GM23338 (cell line): Measurements from ENCODE around the gene TTC28. TPM values are rescaled to one million over a fixed set of nuclear protein-coding genes. Genes with fewer than 3 reads are reported as not detected.

Source experiments
- ATAC-seq: fragments of 200-7000 bp; cut with Tn5 transposase; 3 replicates; pipeline ENCODE4 v1.9.1; 2020
- DNase-seq: peaks from one replicate; pipeline ENCODE4 v3.0.0-alpha.2; 2015; ENCODE audit warnings: low spot score
- H2AFZ ChIP-seq: fragments of 200-600 bp; sonication (generic); 2 replicates; pipeline ENCODE4 v1.8.0; 2016; ENCODE audit warnings: antibody characterized with exemption, mild to moderate bottlenecking, moderate library complexity
- H3F3A ChIP-seq: fragments of 200-600 bp; sonication (generic); replicated peaks from 2 replicates; pipeline ENCODE4 v1.8.0; 2017; ENCODE audit warnings: antibody characterized with exemption, mixed run types, low read depth
- H3K27ac ChIP-seq: fragments of 200-600 bp; sonication (generic); 2 replicates; pipeline ENCODE4 v1.6.1; 2016; ENCODE audit warnings: low read depth
- H3K27me3 ChIP-seq: fragments of 200-600 bp; sonication (generic); 2 replicates; pipeline ENCODE4 v1.8.0; 2016; ENCODE audit warnings: mild to moderate bottlenecking, mixed run types, moderate library complexity; ENCODE audit not compliant: insufficient read depth
- H3K36me3 ChIP-seq: fragments of 200-600 bp; sonication (generic); 2 replicates; pipeline ENCODE4 v1.8.0; 2016; ENCODE audit warnings: mild to moderate bottlenecking; ENCODE audit not compliant: insufficient read depth
- H3K4me1 ChIP-seq: fragments of 200-600 bp; sonication (generic); 2 replicates; pipeline ENCODE4 v1.8.0; 2016; ENCODE audit warnings: mild to moderate bottlenecking, moderate library complexity; ENCODE audit not compliant: insufficient read depth
- H3K4me2 ChIP-seq: fragments of 200-600 bp; sonication (generic); 2 replicates; pipeline ENCODE4 v1.7.1; 2017; ENCODE audit warnings: mixed run types
- H3K4me3 ChIP-seq: fragments of 200-600 bp; sonication (generic); 2 replicates; pipeline ENCODE4 v1.6.1; 2016; ENCODE audit warnings: mixed run types
- H3K79me2 ChIP-seq: fragments of 200-600 bp; sonication (generic); replicated peaks from 2 replicates; pipeline ENCODE4 v1.8.0; 2017; ENCODE audit warnings: mild to moderate bottlenecking; ENCODE audit not compliant: insufficient read depth
- H3K9me2 ChIP-seq: fragments of 200-600 bp; sonication (generic); 2 replicates; pipeline ENCODE4 v1.8.0; 2017; ENCODE audit not compliant: insufficient read depth
- H4K20me1 ChIP-seq: fragments of 200-600 bp; sonication (generic); replicated peaks from 2 replicates; pipeline ENCODE4 v1.8.0; 2017; ENCODE audit warnings: mild to moderate bottlenecking; ENCODE audit not compliant: insufficient read depth
- H3K27ac Mint-ChIP-seq: 2 replicates; pipeline ENCODE4 v1.8.0; 2020; ENCODE audit warnings: inconsistent platforms, mild to moderate bottlenecking, moderate library complexity, mixed read lengths
- H3K27me3 Mint-ChIP-seq: 3 replicates; pipeline ENCODE4 v1.8.0; 2022; ENCODE audit warnings: low read depth, mild to moderate bottlenecking, moderate library complexity, mixed read lengths, inconsistent platforms; ENCODE audit not compliant: insufficient read depth, poor library complexity
- H3K36me3 Mint-ChIP-seq: 3 replicates; pipeline ENCODE4 v1.8.0; 2021; ENCODE audit warnings: low read depth, mild to moderate bottlenecking, inconsistent platforms, moderate library complexity, mixed read lengths
- H3K4me1 Mint-ChIP-seq: 3 replicates; pipeline ENCODE4 v1.8.0; 2020; ENCODE audit warnings: mild to moderate bottlenecking, inconsistent platforms, mixed read lengths
- H3K4me3 Mint-ChIP-seq: 3 replicates; pipeline ENCODE4 v1.8.0; 2021; ENCODE audit warnings: moderate library complexity, mild to moderate bottlenecking, inconsistent platforms, mixed read lengths
- H3K9me3 Mint-ChIP-seq: 3 replicates; pipeline ENCODE4 v1.8.0; 2020; ENCODE audit warnings: moderate library complexity, mild to moderate bottlenecking, inconsistent platforms, mixed read lengths
- CREB1 ChIP-seq: fragments of 250-450 bp; sonication (Bioruptor Pico); IDR thresholded peaks from 2 replicates; pipeline ENCODE4 v1.5.0; 2020; ENCODE audit warnings: low read depth, mild to moderate bottlenecking, moderate library complexity
- EZH2phosphoT487 ChIP-seq: fragments of 200-600 bp; sonication (generic); IDR thresholded peaks from one replicate; pipeline ENCODE4 v1.8.1; 2018; ENCODE audit warnings: antibody characterized with exemption; ENCODE audit not compliant: unreplicated experiment
- JUNB ChIP-seq: IDR thresholded peaks from one replicate; pipeline ENCODE4 v1.6.1; 2016; ENCODE audit warnings: antibody characterized with exemption; ENCODE audit not compliant: unreplicated experiment
- POLR2AphosphoS5 ChIP-seq: IDR thresholded peaks from 2 replicates; pipeline ENCODE4 v1.6.1; 2016; ENCODE audit warnings: antibody characterized with exemption, low read depth
- ZNF114 ChIP-seq: fragments of 250-450 bp; sonication (Bioruptor Pico); IDR thresholded peaks from 2 replicates; pipeline ENCODE4 v1.5.0; 2020; ENCODE audit warnings: mild to moderate bottlenecking, moderate library complexity
- ZNF331 ChIP-seq: fragments of 250-450 bp; sonication (Bioruptor Pico); IDR thresholded peaks from 2 replicates; pipeline ENCODE4 v1.5.0; 2020; ENCODE audit warnings: low read depth, mild to moderate bottlenecking, moderate library complexity
- polyA plus RNA-seq: library from polyadenylated mRNA; unstranded; fragments of >200 nt; fragmentation: Nextera tagmentation; extraction: Ambion mirVana; gene quantifications from 2 replicates; pipeline ENCODE4 v1.2.1, GENCODE V29; 2016
- total RNA-seq: library from RNA; depleted of rRNA; stranded (reverse); fragments of >200 nt; shearing (Covaris generic); gene quantifications from 2 replicates; pipeline ENCODE4 v1.2.3, GENCODE V29; 2014
- TF ChIP-seq, protein P1 (sequence below): fragments of 250-450 bp; sonication (Bioruptor Pico); IDR thresholded peaks from 2 replicates; pipeline ENCODE4 v1.5.0; 2020; ENCODE audit warnings: mild to moderate bottlenecking, moderate library complexity
- TF ChIP-seq, protein P2 (sequence below): IDR thresholded peaks from one replicate; pipeline ENCODE4 v1.6.1; 2018; ENCODE audit warnings: antibody characterized with exemption; ENCODE audit not compliant: unreplicated experiment

The TTC28 gene
- total and polyA plus RNA-seq, 2 experiments from 2014 or later: 4.5 to 16.1 TPM

DNA sequence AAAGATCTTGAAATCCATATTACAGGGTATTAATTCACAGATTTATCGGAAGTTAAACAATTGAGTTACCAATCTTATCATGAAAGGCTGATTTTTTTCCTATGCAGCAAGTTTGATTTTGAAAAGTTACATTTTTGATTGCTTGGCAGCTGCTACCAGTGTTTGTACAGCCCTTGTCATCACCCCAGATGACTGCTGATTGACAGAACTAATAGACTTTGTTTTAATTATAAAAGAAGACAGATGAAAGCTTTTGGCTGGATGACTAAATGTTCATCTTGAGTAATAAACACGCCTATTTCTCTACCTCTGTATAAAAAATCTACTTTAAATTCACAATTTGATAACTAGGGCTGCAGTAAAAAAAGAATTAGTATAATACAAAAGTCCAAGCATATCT, 259.7 kb downstream of the TTC28 start:
- no peaks in the 10 kb centered on the region for H3K79me2 ChIP-seq
- Mint-ChIP-seq H3K9me3 (no peaks in the 10 kb centered on the region), H3K27me3 (no peaks in the 10 kb centered on the region), H3K36me3 (no peaks in the 10 kb centered on the region), H3K4me3 (no peak overlapping the region), H3K27ac (no peak overlapping the region), H3K4me1 (peaks cover 20% of the 10 kb centered on the region; the same call in 2 of the 3 replicates)
- TF ChIP-seq ZNF114 (CRISPR knock-in tag): no peak
- H4K20me1 ChIP-seq: no peaks in the 10 kb centered on the region
- H3K36me3 ChIP-seq: no peaks in the 10 kb centered on the region
- H3F3A ChIP-seq: no peaks in the 10 kb centered on the region
- ATAC-seq (no peak), DNase-seq (no peak)
- H3K4me3 ChIP-seq: no peak overlapping the region
- H3K9me2 ChIP-seq: no peaks in the 10 kb centered on the region
- no peak overlapping the region for H3K27ac ChIP-seq
- H3K4me1 ChIP-seq: peaks cover 11% of the 10 kb centered on the region
- no peak overlapping the region for H2AFZ ChIP-seq
- no peaks in the 10 kb centered on the region for H3K27me3 ChIP-seq
- H3K4me2 ChIP-seq: no peak overlapping the region

DNA sequence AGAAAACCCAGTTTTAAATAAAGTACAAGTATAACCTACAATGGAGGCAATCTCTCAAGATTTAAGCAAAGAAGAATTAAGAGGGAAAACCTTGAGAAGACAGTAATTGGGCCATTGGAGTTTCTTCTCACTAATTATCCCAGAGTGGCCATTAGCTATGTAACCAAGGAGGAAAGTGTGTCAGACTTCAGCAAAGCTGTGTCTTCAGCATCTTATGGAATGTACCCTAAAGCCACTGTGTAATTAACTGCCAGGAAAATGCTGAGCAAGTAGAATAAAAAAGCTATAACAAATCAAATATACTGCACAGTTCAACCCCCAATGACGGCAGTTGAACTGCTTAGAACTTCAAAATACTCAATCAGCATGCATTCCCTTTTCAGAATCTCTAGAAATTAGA, 261.6 kb downstream of the TTC28 start:
- H3K4me3 Mint-ChIP-seq: no peak overlapping the region
- Histone ChIP-seq H3F3A (no peaks in the 10 kb centered on the region), H3K4me1 (peaks cover 4% of the 10 kb centered on the region; the same call in 1 of the 2 replicates), H4K20me1 (no peaks in the 10 kb centered on the region), H2AFZ (no peak overlapping the region), H3K27ac (no peak overlapping the region), H3K4me2 (no peak overlapping the region), H3K4me3 (no peak overlapping the region), H3K27me3 (no peaks in the 10 kb centered on the region), H3K9me2 (no peaks in the 10 kb centered on the region), H3K79me2 (no peaks in the 10 kb centered on the region), H3K36me3 (no peaks in the 10 kb centered on the region)
- H3K27me3 Mint-ChIP-seq: no peaks in the 10 kb centered on the region
- H3K4me1 Mint-ChIP-seq: peaks cover 13% of the 10 kb centered on the region; the same call in 2 of the 3 replicates
- no peaks in the 10 kb centered on the region for H3K9me3 Mint-ChIP-seq
- DNase-seq (no peak), ATAC-seq (no peak)
- no peak overlapping the region for H3K27ac Mint-ChIP-seq
- H3K36me3 Mint-ChIP-seq: no peaks in the 10 kb centered on the region
- TF ChIP-seq POLR2AphosphoS5 (no peak), JUNB (no peak), EZH2phosphoT487 (no peak), CREB1 (CRISPR knock-in tag) (no peak), ZNF114 (CRISPR knock-in tag) (no peak), ZNF331 (CRISPR knock-in tag) (no peak)
- TF ChIP-seq, protein P1, sequence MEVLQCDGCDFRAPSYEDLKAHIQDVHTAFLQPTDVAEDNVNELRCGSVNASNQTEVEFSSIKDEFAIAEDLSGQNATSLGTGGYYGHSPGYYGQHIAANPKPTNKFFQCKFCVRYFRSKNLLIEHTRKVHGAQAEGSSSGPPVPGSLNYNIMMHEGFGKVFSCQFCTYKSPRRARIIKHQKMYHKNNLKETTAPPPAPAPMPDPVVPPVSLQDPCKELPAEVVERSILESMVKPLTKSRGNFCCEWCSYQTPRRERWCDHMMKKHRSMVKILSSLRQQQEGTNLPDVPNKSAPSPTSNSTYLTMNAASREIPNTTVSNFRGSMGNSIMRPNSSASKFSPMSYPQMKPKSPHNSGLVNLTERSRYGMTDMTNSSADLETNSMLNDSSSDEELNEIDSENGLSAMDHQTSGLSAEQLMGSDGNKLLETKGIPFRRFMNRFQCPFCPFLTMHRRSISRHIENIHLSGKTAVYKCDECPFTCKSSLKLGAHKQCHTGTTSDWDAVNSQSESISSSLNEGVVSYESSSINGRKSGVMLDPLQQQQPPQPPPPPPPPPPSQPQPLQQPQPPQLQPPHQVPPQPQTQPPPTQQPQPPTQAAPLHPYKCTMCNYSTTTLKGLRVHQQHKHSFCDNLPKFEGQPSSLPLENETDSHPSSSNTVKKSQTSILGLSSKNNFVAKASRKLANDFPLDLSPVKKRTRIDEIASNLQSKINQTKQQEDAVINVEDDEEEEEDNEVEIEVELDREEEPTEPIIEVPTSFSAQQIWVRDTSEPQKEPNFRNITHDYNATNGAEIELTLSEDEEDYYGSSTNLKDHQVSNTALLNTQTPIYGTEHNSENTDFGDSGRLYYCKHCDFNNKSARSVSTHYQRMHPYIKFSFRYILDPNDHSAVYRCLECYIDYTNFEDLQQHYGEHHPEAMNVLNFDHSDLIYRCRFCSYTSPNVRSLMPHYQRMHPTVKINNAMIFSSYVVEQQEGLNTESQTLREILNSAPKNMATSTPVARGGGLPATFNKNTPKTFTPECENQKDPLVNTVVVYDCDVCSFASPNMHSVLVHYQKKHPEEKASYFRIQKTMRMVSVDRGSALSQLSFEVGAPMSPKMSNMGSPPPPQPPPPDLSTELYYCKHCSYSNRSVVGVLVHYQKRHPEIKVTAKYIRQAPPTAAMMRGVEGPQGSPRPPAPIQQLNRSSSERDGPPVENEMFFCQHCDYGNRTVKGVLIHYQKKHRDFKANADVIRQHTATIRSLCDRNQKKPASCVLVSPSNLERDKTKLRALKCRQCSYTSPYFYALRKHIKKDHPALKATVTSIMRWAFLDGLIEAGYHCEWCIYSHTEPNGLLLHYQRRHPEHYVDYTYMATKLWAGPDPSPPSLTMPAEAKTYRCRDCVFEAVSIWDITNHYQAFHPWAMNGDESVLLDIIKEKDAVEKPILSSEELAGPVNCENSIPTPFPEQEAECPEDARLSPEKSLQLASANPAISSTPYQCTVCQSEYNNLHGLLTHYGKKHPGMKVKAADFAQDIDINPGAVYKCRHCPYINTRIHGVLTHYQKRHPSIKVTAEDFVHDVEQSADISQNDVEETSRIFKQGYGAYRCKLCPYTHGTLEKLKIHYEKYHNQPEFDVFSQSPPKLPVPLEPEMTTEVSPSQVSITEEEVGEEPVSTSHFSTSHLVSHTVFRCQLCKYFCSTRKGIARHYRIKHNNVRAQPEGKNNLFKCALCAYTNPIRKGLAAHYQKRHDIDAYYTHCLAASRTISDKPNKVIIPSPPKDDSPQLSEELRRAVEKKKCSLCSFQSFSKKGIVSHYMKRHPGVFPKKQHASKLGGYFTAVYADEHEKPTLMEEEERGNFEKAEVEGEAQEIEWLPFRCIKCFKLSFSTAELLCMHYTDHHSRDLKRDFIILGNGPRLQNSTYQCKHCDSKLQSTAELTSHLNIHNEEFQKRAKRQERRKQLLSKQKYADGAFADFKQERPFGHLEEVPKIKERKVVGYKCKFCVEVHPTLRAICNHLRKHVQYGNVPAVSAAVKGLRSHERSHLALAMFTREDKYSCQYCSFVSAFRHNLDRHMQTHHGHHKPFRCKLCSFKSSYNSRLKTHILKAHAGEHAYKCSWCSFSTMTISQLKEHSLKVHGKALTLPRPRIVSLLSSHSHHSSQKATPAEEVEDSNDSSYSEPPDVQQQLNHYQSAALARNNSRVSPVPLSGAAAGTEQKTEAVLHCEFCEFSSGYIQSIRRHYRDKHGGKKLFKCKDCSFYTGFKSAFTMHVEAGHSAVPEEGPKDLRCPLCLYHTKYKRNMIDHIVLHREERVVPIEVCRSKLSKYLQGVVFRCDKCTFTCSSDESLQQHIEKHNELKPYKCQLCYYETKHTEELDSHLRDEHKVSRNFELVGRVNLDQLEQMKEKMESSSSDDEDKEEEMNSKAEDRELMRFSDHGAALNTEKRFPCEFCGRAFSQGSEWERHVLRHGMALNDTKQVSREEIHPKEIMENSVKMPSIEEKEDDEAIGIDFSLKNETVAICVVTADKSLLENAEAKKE (CRISPR knock-in tag): no peak
- TF ChIP-seq, protein P2, sequence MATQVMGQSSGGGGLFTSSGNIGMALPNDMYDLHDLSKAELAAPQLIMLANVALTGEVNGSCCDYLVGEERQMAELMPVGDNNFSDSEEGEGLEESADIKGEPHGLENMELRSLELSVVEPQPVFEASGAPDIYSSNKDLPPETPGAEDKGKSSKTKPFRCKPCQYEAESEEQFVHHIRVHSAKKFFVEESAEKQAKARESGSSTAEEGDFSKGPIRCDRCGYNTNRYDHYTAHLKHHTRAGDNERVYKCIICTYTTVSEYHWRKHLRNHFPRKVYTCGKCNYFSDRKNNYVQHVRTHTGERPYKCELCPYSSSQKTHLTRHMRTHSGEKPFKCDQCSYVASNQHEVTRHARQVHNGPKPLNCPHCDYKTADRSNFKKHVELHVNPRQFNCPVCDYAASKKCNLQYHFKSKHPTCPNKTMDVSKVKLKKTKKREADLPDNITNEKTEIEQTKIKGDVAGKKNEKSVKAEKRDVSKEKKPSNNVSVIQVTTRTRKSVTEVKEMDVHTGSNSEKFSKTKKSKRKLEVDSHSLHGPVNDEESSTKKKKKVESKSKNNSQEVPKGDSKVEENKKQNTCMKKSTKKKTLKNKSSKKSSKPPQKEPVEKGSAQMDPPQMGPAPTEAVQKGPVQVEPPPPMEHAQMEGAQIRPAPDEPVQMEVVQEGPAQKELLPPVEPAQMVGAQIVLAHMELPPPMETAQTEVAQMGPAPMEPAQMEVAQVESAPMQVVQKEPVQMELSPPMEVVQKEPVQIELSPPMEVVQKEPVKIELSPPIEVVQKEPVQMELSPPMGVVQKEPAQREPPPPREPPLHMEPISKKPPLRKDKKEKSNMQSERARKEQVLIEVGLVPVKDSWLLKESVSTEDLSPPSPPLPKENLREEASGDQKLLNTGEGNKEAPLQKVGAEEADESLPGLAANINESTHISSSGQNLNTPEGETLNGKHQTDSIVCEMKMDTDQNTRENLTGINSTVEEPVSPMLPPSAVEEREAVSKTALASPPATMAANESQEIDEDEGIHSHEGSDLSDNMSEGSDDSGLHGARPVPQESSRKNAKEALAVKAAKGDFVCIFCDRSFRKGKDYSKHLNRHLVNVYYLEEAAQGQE: no peak
